HG03135 (cell line): Measurements from ENCODE around the gene CLEC2L.
A peak's percentile ranks its signal among the peaks of the same experiment; 100 is the strongest.

Source experiments
- ATAC-seq: cut with Tn5 transposase; IDR thresholded peaks from one replicate; pipeline ENCODE4 v1.9.1; 2021; ENCODE audit warnings: mild to moderate bottlenecking, moderate library complexity; ENCODE audit not compliant: unreplicated experiment

CLEC2L gene

GRCh38 chr7:139523199-139523941 lies at the start of gene CLEC2L:
TSS of gene CLEC2L (plus strand) at chr7:139523685. CDS start at chr7:139523928, 243 bp downstream.
- no peak for ATAC-seq

GRCh38 chr7:139476139-139476538 lies 47.3 kb upstream of the CLEC2L start:
- no peak for ATAC-seq

- no peak for ATAC-seq
These were observed 46.6 kb upstream of the CLEC2L start for GRCh38 chr7:139476891-139477290.

- ATAC-seq, result no peak
These were observed 43.9 kb upstream of the CLEC2L start for GRCh38 chr7:139479620-139480019.

- ATAC-seq, result no peak
These were observed 42.1 kb upstream of the CLEC2L start for GRCh38 chr7:139481364-139481763.

- no peak for ATAC-seq
These were observed 41.4 kb upstream of the CLEC2L start for GRCh38 chr7:139482122-139482521.

- peak; percentile 34 for ATAC-seq
These were observed 40.6 kb upstream of the CLEC2L start for GRCh38 chr7:139482662-139483466.

GRCh38 chr7:139487366-139488080 lies 36.0 kb upstream of the CLEC2L start:
- ATAC-seq, result no peak

GRCh38 chr7:139488810-139489209 lies 34.7 kb upstream of the CLEC2L start:
- ATAC-seq, result no peak

GRCh38 chr7:139490130-139490529 lies 33.4 kb upstream of the CLEC2L start:
- no peak for ATAC-seq

- no peak for ATAC-seq
These were observed 31.2 kb upstream of the CLEC2L start for GRCh38 chr7:139492293-139492692.

- ATAC-seq, result peak; percentile 72
These were observed 28.5 kb upstream of the CLEC2L start for GRCh38 chr7:139494835-139495579.

GRCh38 chr7:139495580-139496125 lies 27.8 kb upstream of the CLEC2L start:
- peak; percentile 9 for ATAC-seq

- no peak for ATAC-seq
These were observed 27.0 kb upstream of the CLEC2L start for GRCh38 chr7:139496528-139496927.

GRCh38 chr7:139500770-139501138 lies 22.7 kb upstream of the CLEC2L start:
- no peak for ATAC-seq

GRCh38 chr7:139502226-139502625 lies 21.3 kb upstream of the CLEC2L start:
- ATAC-seq, result no peak

- ATAC-seq, result no peak
These were observed 17.9 kb upstream of the CLEC2L start for GRCh38 chr7:139505563-139505962.

GRCh38 chr7:139509535-139509934 lies 13.9 kb upstream of the CLEC2L start:
- ATAC-seq, result no peak

- no peak for ATAC-seq
These were observed 12.2 kb upstream of the CLEC2L start for GRCh38 chr7:139511315-139511714.

- no peak for ATAC-seq
These were observed 8.2 kb upstream of the CLEC2L start for GRCh38 chr7:139515266-139515665.

- ATAC-seq, result no peak
These were observed 2.0 kb upstream of the CLEC2L start for GRCh38 chr7:139521439-139521838.
